ENCODE data around the gene CCR5AS.

The CCR5AS gene

DNA sequence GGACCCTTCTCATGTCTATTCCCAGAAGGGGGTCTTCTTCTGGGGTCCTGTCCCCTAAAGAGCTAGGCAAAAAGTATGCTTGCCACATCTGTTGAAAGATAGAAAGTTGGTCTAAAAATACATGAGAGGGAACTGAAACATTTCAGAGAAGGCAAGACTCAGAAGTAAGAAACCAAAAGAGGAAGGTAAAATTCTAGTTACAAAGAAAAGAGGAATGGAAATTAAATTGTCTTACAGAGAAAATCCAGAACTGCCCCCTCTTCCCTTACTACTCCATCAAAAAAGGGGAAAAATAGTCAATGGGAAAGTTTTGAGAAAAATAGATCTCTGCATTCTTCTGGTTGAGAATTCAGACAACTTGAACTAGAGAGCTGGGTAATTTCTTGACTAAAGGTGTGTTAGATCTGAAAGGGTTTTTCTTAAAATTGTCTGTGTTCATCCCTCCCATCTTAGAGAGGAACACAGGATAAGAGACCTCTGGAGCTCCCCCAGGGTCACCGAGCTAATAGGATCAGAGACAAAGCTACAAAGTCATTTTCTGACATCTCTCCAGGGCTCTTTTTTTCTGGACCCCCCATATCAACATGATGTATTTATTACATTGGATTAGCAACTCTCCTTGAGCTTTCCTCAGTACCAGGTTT lies 85.3 kb downstream of the CCR5AS start:
- Histone ChIP-seq H3K18ac (ENCODE audit: low read depth in 1 of 2, low read length in 2 of 2) (no peak overlapping the region), H3K4me3 (ENCODE audit: insufficient read depth in 1 of 2, low read depth in 1 of 2, low read length in 2 of 2) (no peak overlapping the region), H3K27ac (ENCODE audit: low read length, poor library complexity, severe bottlenecking) (no peak overlapping the region), H3K4me1 (ENCODE audit: control insufficient read depth, insufficient read depth, low read depth, low read length) (no peaks in the 10 kb centered on the region), H3K9ac (ENCODE audit: low read length) (no peak overlapping the region), H2AK5ac (ENCODE audit: low read length, severe bottlenecking) (no peak overlapping the region), H3K4me2 (ENCODE audit: low read length, poor library complexity, severe bottlenecking) (no peak overlapping the region), H3K27me3 (ENCODE audit: control insufficient read depth in 1 of 2, insufficient read depth in 1 of 2, low read length in 2 of 2) (peaks cover 25 to 36% of the 10 kb centered on the region in 2 experiments), H3K79me1 (replicated peaks; ENCODE audit: low read length, poor library complexity, severe bottlenecking) (no peaks in the 10 kb centered on the region), H2AFZ (ENCODE audit: low read depth, low read length) (no peak overlapping the region), H3K14ac (ENCODE audit: low read length in 2 of 2) (no peak overlapping the region), H2BK15ac (ENCODE audit: low read depth, poor library complexity, severe bottlenecking) (no peak overlapping the region), H2BK5ac (ENCODE audit: low read depth, low read length, poor library complexity, severe bottlenecking) (no peak overlapping the region), H2BK120ac (ENCODE audit: low read depth, low read length) (no peak overlapping the region), H3K23ac (ENCODE audit: low read length in 2 of 2) (no peak overlapping the region), H3K4ac (ENCODE audit: low read depth in 1 of 2, low read length in 2 of 2) (no peak overlapping the region), H3K36me3 (ENCODE audit: control insufficient read depth in 1 of 2, insufficient read depth in 2 of 2, low read depth in 1 of 2, low read length in 2 of 2) (no peaks in the 10 kb centered on the region), H3K9me3 (ENCODE audit: control insufficient read depth, low read length) (peaks cover under 1% of the 10 kb centered on the region), H4K91ac (ENCODE audit: low read length) (no peak overlapping the region), H4K8ac (ENCODE audit: low read length) (no peak overlapping the region), H2BK12ac (ENCODE audit: low read length in 2 of 2) (no peak overlapping the region)
- WGBS, result 56% methylated on average over 1 of the region's 1 CpG
- no peak for DNase-seq

GRCh38 chr3:46318207-46318927 lies 88.5 kb downstream of the CCR5AS start:
- Histone ChIP-seq H2BK120ac (ENCODE audit: low read depth, low read length) (no peak overlapping the region), H4K91ac (ENCODE audit: low read length) (no peak overlapping the region), H3K79me1 (replicated peaks; ENCODE audit: low read length, poor library complexity, severe bottlenecking) (no peaks in the 10 kb centered on the region), H3K4me3 (ENCODE audit: insufficient read depth in 1 of 2, low read depth in 1 of 2, low read length in 2 of 2) (no peak overlapping the region), H3K4me2 (ENCODE audit: low read length, poor library complexity, severe bottlenecking) (no peak overlapping the region), H3K18ac (ENCODE audit: low read depth in 1 of 2, low read length in 2 of 2) (no peak overlapping the region), H2BK15ac (ENCODE audit: low read depth, poor library complexity, severe bottlenecking) (no peak overlapping the region), H3K36me3 (ENCODE audit: control insufficient read depth in 1 of 2, insufficient read depth in 2 of 2, low read depth in 1 of 2, low read length in 2 of 2) (no peaks in the 10 kb centered on the region), H2AFZ (ENCODE audit: low read depth, low read length) (no peak overlapping the region), H3K27me3 (ENCODE audit: control insufficient read depth in 1 of 2, insufficient read depth in 1 of 2, low read length in 2 of 2) (peaks cover 13 to 27% of the 10 kb centered on the region in 2 experiments), H3K4ac (ENCODE audit: low read depth in 1 of 2, low read length in 2 of 2) (no peak overlapping the region), H3K23ac (ENCODE audit: low read length in 2 of 2) (no peak overlapping the region), H3K4me1 (ENCODE audit: control insufficient read depth, insufficient read depth, low read depth, low read length) (no peaks in the 10 kb centered on the region), H2AK5ac (ENCODE audit: low read length, severe bottlenecking) (no peak overlapping the region), H2BK12ac (ENCODE audit: low read length in 2 of 2) (no peak overlapping the region), H3K9me3 (ENCODE audit: control insufficient read depth, low read length) (no peaks in the 10 kb centered on the region), H4K8ac (ENCODE audit: low read length) (no peak overlapping the region), H3K14ac (ENCODE audit: low read length in 2 of 2) (no peak overlapping the region), H2BK5ac (ENCODE audit: low read depth, low read length, poor library complexity, severe bottlenecking) (no peak overlapping the region), H3K9ac (ENCODE audit: low read length) (no peak overlapping the region), H3K27ac (ENCODE audit: low read length, poor library complexity, severe bottlenecking) (no peak overlapping the region)
- DNase-seq, result no peak
- 94% methylated on average over 3 of the region's 3 CpGs for WGBS

DNA sequence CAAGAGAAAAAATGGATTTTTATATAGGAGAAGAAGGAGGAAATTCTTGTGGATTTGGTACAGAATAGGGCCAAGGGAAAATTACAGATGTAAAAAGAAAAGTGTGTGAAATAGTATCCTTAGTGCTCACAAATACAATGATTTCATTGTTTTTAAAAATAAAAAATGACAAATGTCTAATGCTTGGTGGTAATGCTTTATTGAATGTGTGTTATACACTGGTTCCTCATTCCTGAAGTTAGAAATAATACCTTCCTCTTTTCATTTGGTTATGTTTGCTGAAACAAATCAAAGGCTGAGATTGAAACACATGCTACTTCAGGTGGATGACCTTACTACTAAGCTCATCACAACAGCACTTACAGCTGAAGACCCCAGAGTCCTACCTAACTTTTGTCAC lies 90.7 kb downstream of the CCR5AS start:
- no peak overlapping the region for H3K9ac ChIP-seq (ENCODE audit: low read length)

GRCh38 chr3:46314517-46314916 lies 92.3 kb downstream of the CCR5AS start:
- Histone ChIP-seq H4K91ac (ENCODE audit: low read length) (no peak overlapping the region), H3K27ac (ENCODE audit: low read length, poor library complexity, severe bottlenecking) (no peak overlapping the region), H2BK120ac (ENCODE audit: low read depth, low read length) (no peak overlapping the region), H2BK5ac (ENCODE audit: low read depth, low read length, poor library complexity, severe bottlenecking) (no peak overlapping the region), H3K18ac (ENCODE audit: low read depth in 1 of 2, low read length in 2 of 2) (no peak overlapping the region), H3K4me2 (ENCODE audit: low read length, poor library complexity, severe bottlenecking) (no peak overlapping the region), H3K9ac (ENCODE audit: low read length) (no peak overlapping the region), H3K27me3 (ENCODE audit: control insufficient read depth in 1 of 2, insufficient read depth in 1 of 2, low read length in 2 of 2) (peaks cover 5 to 9% of the 10 kb centered on the region in 2 experiments), H2AK5ac (ENCODE audit: low read length, severe bottlenecking) (no peak overlapping the region), H3K4me1 (ENCODE audit: control insufficient read depth, insufficient read depth, low read depth, low read length) (no peaks in the 10 kb centered on the region), H3K23ac (ENCODE audit: low read length in 2 of 2) (no peak overlapping the region), H3K36me3 (ENCODE audit: control insufficient read depth in 1 of 2, insufficient read depth in 2 of 2, low read depth in 1 of 2, low read length in 2 of 2) (no peaks in the 10 kb centered on the region), H2BK15ac (ENCODE audit: low read depth, poor library complexity, severe bottlenecking) (no peak overlapping the region), H3K4me3 (ENCODE audit: insufficient read depth in 1 of 2, low read depth in 1 of 2, low read length in 2 of 2) (no peak overlapping the region), H2BK12ac (ENCODE audit: low read length in 2 of 2) (no peak overlapping the region), H4K8ac (ENCODE audit: low read length) (no peak overlapping the region), H3K14ac (ENCODE audit: low read length in 2 of 2) (no peak overlapping the region), H3K9me3 (ENCODE audit: control insufficient read depth, low read length) (no peaks in the 10 kb centered on the region), H2AFZ (ENCODE audit: low read depth, low read length) (no peak overlapping the region), H3K4ac (ENCODE audit: low read depth in 1 of 2, low read length in 2 of 2) (no peak overlapping the region), H3K79me1 (replicated peaks; ENCODE audit: low read length, poor library complexity, severe bottlenecking) (no peaks in the 10 kb centered on the region)
- DNase-seq, result no peak

More for the DNA sequence above, 90.7 kb downstream of the CCR5AS start:
- Histone ChIP-seq H3K27me3 (ENCODE audit: control insufficient read depth in 1 of 2, insufficient read depth in 1 of 2, low read length in 2 of 2) (peaks cover 6 to 9% of the 10 kb centered on the region in 2 experiments), H4K91ac (ENCODE audit: low read length) (no peak overlapping the region), H2BK5ac (ENCODE audit: low read depth, low read length, poor library complexity, severe bottlenecking) (no peak overlapping the region), H3K9me3 (ENCODE audit: control insufficient read depth, low read length) (no peaks in the 10 kb centered on the region), H2BK12ac (ENCODE audit: low read length in 2 of 2) (no peak overlapping the region), H3K79me1 (replicated peaks; ENCODE audit: low read length, poor library complexity, severe bottlenecking) (no peaks in the 10 kb centered on the region), H4K8ac (ENCODE audit: low read length) (no peak overlapping the region), H3K14ac (ENCODE audit: low read length in 2 of 2) (no peak overlapping the region), H3K4me2 (ENCODE audit: low read length, poor library complexity, severe bottlenecking) (no peak overlapping the region), H3K36me3 (ENCODE audit: control insufficient read depth in 1 of 2, insufficient read depth in 2 of 2, low read depth in 1 of 2, low read length in 2 of 2) (no peaks in the 10 kb centered on the region), H2BK120ac (ENCODE audit: low read depth, low read length) (no peak overlapping the region), H2AK5ac (ENCODE audit: low read length, severe bottlenecking) (no peak overlapping the region), H3K18ac (ENCODE audit: low read depth in 1 of 2, low read length in 2 of 2) (no peak overlapping the region), H3K4me1 (ENCODE audit: control insufficient read depth, insufficient read depth, low read depth, low read length) (no peaks in the 10 kb centered on the region), H2BK15ac (ENCODE audit: low read depth, poor library complexity, severe bottlenecking) (no peak overlapping the region), H3K4me3 (ENCODE audit: insufficient read depth in 1 of 2, low read depth in 1 of 2, low read length in 2 of 2) (no peak overlapping the region), H3K23ac (ENCODE audit: low read length in 2 of 2) (no peak overlapping the region), H3K27ac (ENCODE audit: low read length, poor library complexity, severe bottlenecking) (no peak overlapping the region), H2AFZ (ENCODE audit: low read depth, low read length) (no peak overlapping the region), H3K4ac (ENCODE audit: low read depth in 1 of 2, low read length in 2 of 2) (no peak overlapping the region)
- no peak for DNase-seq
